Gastrocnemius medialis (tissue), 4 donors: Measurements from ENCODE around the gene PIGT.

Experiments used
- POLR2A ChIP-seq, 2 donors: fragments of 450-650 bp; IDR thresholded peaks; one replicate each; pipeline ENCODE4 v1.6.1; 2017; ENCODE audit warnings: antibody characterized with exemption in 2 of 2, mild to moderate bottlenecking in 2 of 2, moderate library complexity in 2 of 2
- TF ChIP-seq, protein P1 (sequence below), 5 experiments: fragments of 450-650 bp in 3 of 5; fragments of 200-600 bp in 2 of 5; sonication (generic) in 2 of 5; IDR thresholded peaks in 4 of 5; conservative IDR thresholded peaks in 1 of 5; 1 replicate in 4 of 5; 2 replicates in 1 of 5; pipeline ENCODE4 v1.5.1; 2016 to 2019; ENCODE audit warnings: antibody characterized with exemption in 5 of 5, mild to moderate bottlenecking in 3 of 5, moderate library complexity in 3 of 5

DNA sequence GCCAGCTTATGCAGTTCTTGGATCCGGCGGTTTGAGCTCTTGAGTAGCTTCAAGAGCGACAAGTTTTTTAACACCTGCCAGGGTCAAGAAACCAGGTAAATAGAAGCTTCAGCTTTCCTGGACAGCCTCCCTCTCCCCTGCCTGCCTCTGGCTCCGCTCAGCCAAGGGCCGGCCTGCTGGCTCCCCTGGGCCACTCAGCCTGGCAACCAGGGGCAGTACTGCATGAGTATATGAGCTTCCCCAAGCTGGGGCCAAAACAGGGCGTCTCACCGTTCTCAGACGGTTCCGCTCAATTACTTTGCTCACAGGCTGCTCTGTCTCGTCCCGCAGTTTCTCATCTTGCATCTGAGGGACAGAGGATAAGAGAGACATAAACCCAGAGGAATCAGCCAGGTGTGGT, 38.7 kb upstream of the PIGT start:
- TF ChIP-seq, protein P1, sequence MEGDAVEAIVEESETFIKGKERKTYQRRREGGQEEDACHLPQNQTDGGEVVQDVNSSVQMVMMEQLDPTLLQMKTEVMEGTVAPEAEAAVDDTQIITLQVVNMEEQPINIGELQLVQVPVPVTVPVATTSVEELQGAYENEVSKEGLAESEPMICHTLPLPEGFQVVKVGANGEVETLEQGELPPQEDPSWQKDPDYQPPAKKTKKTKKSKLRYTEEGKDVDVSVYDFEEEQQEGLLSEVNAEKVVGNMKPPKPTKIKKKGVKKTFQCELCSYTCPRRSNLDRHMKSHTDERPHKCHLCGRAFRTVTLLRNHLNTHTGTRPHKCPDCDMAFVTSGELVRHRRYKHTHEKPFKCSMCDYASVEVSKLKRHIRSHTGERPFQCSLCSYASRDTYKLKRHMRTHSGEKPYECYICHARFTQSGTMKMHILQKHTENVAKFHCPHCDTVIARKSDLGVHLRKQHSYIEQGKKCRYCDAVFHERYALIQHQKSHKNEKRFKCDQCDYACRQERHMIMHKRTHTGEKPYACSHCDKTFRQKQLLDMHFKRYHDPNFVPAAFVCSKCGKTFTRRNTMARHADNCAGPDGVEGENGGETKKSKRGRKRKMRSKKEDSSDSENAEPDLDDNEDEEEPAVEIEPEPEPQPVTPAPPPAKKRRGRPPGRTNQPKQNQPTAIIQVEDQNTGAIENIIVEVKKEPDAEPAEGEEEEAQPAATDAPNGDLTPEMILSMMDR (IDR thresholded peaks at IDR 0.05 in 4 of 5, conservative IDR thresholded peaks at IDR 0.05 in 1 of 5): no peak
- TF ChIP-seq POLR2A (IDR thresholded peaks at IDR 0.05): no peak
